ENCODE results near the gene PRSS21. TPM values are rescaled to one million over a fixed set of nuclear protein-coding genes. Genes with fewer than 3 reads are reported as not detected.

Gene PRSS21
- total RNA-seq, 1 experiment from 2014 or later = 0.42 TPM

DNA sequence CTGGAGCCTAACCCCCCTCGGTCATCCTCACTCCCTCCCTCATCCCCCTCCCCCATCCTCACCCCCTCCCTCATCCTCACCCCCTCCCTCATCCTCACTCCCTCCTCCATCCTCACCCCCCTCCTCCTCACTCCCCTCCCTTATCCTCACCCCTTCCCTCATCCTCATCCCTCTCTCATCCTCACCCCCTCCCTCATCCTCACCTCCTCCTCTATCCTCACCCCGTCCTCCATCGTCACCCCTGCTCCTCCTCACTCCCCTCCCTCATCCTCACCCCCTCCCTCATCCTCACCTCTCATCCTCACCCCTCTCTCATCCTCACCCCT is 30.2 kb upstream of the PRSS21 start:
- H3K4me3 ChIP-seq (ENCODE audit: insufficient read depth, low read depth, low read length) = no peak overlapping the region
- no peaks in the 10 kb centered on the region for H3K36me3 ChIP-seq (replicated peaks; ENCODE audit: control insufficient read depth, insufficient read depth, low read length)
- H3K27me3 ChIP-seq (ENCODE audit: control insufficient read depth, insufficient read depth, low read length) = no peaks in the 10 kb centered on the region; the same call in 1 of the 2 replicates
- DNase-seq = no peak

DNA sequence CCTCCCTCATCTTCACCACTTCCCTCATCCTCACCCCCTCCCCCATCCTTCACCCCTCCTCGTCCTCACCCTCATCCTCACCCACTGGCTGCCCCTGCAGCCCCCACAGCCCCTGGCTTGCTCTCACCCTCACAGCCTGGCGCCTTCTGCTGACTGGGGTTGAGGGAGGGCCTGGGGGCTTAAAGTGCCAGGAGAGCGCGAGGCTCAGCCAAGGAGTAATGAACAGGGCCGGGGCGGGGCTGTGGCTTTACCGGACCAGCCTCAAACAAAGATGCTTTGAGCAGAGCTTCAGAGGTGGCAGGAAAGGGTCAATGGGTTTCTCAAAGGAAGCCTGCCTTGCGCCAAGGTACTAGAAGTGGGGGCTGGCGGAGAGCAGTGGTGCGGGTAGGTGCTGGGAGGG is 29.6 kb upstream of the PRSS21 start, which contains the start of gene PRSS33:
TSS of gene PRSS33 (minus strand) at position 155 of the 400 bp plus-strand sequence. CDS start 1,013 bp downstream, outside the sequence.
- H3K36me3 ChIP-seq (replicated peaks; ENCODE audit: control insufficient read depth, insufficient read depth, low read length) = no peaks in the 10 kb centered on the region
- no peak within 1 kb of the TSS for H3K4me3 ChIP-seq (ENCODE audit: insufficient read depth, low read depth, low read length)
- peak; percentile 57 for DNase-seq
- H3K27me3 ChIP-seq (ENCODE audit: control insufficient read depth, insufficient read depth, low read length) = no peaks in the 10 kb centered on the region; the same call in 1 of the 2 replicates

DNA sequence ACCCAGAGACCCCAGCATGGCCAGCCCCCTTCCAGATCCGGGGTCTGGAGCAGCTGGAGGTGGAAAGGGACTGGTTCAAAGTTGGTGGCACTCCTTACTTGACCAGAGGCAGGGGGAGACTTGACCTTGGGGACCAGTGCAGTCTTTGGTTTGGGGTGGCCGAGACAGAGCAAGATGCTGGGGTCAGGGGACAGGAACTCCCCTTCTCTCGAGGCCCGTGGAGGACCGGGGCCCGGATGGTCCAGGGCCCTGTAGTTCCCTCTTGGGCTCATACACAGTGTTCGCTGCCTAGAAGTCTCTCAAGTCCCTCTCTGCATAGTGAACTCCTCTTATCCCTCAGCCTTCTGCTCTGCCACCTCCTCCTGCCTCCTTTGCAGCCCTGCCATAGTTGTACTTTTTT is 29.1 kb upstream of the PRSS21 start:
- peak; percentile 34 for DNase-seq
- no peaks in the 10 kb centered on the region; the same call in 1 of the 2 replicates for H3K27me3 ChIP-seq (ENCODE audit: control insufficient read depth, insufficient read depth, low read length)
- H3K4me3 ChIP-seq (ENCODE audit: insufficient read depth, low read depth, low read length) = no peak overlapping the region
- H3K36me3 ChIP-seq (replicated peaks; ENCODE audit: control insufficient read depth, insufficient read depth, low read length) = no peaks in the 10 kb centered on the region

DNA sequence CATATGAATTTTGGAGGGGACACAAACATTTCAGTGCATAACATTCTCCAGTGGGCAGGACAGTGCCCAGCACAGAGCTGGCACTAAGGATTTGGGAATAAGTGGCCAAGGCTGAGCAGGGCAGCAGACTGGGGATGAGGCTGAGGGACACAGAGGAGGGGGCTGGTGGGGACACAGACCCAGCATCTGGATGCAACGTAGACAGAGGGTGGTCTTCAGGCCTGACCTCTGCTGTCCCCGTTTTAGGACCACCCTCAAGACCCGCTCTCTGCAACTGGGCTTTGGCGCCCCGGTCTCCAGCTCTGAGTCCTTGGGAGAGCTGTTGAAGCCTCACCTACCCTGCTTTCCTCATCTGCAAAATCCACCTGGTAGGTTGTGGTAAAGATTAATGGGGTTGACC is 26.4 kb upstream of the PRSS21 start:
- H3K36me3 ChIP-seq (replicated peaks; ENCODE audit: control insufficient read depth, insufficient read depth, low read length) = no peaks in the 10 kb centered on the region
- no peaks in the 10 kb centered on the region; the same call in 1 of the 2 replicates for H3K27me3 ChIP-seq (ENCODE audit: control insufficient read depth, insufficient read depth, low read length)
- no peak for DNase-seq
- H3K4me3 ChIP-seq (ENCODE audit: insufficient read depth, low read depth, low read length) = no peak overlapping the region

DNA sequence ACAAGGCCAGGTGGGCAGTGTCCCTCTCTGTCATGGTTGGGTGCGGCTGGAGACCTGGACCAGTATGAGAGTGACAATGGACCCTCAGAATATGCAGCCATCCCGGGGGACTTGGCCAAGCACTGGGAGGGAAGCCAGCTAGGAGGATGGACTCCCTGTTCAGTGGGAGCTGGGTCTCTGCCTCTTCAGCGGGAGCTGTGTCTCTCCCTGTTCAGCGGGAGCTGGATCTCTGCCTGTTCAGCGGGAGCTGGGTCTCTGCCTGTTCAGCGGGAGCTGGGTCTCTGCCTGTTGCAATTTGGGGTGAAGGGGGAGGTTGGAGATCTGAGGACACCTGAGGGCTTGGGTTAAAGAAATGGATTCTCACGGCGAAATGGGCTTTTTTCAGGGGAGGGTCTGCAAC is 25.9 kb upstream of the PRSS21 start:
- Histone ChIP-seq H3K36me3 (replicated peaks; ENCODE audit: control insufficient read depth, insufficient read depth, low read length) (no peaks in the 10 kb centered on the region), H3K4me3 (ENCODE audit: insufficient read depth, low read depth, low read length) (no peak overlapping the region), H3K27me3 (ENCODE audit: control insufficient read depth, insufficient read depth, low read length) (no peaks in the 10 kb centered on the region; the same call in 1 of the 2 replicates)
- no peak for DNase-seq

DNA sequence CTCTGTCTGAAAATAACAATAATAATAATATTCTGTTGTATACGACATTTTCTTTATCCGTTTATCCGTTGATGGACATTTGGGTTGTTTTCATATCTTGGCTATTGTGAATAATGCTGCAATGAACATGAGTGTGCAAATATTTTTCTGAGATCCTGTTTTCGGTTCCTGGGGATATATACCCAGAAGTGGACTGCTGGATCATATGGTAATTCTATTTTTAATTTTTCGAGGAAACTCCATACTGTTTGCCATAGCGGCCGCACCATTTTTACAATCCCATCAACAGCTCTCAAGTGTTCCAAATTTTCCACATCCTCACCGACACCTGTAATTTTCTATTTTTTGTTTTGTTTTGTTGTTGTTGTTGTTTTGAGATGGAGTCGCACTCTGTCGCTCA is 24.1 kb upstream of the PRSS21 start:
- H3K36me3 ChIP-seq (replicated peaks; ENCODE audit: control insufficient read depth, insufficient read depth, low read length) = no peaks in the 10 kb centered on the region
- no peaks in the 10 kb centered on the region for H3K27me3 ChIP-seq (ENCODE audit: control insufficient read depth, insufficient read depth, low read length)
- no peak for DNase-seq
- H3K4me3 ChIP-seq (ENCODE audit: insufficient read depth, low read depth, low read length) = no peak overlapping the region

DNA sequence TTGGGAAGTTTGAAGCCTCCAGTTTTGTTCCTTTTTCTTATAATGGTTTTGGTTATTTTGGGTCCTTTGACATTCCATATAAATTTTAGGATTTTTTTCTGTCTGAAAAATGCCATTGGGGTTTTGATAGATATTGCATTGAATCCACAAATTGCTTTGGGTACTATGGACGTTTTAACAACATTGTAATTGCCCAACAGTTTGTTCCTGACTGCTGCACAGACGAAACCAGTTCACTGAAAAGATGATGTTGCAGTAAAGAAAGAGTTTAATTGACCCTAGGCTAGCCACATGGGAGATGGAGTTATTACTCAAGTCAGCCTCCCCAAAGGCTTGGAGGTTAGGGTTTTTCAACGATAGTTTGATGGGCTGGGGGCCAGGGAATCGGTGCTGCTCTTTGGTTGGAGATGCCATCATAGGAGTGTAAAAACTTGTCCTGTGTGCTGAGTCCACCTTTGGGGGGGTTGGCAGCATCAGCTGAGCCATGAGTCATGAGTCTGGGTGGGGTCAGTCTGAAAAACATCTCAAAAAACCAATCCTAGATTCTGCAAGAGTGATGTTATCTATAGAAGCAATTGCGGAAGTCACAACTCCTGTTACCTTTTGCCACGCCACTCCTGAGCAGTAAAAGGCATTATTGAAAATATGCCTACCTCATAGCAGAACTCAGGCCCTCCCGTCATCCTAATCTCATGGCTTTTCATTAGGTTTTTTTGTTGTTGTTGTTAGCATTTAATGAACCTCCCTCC is 21.5 kb upstream of the PRSS21 start:
- no peaks in the 10 kb centered on the region for H3K36me3 ChIP-seq (replicated peaks; ENCODE audit: control insufficient read depth, insufficient read depth, low read length)
- no peaks in the 10 kb centered on the region for H3K27me3 ChIP-seq (ENCODE audit: control insufficient read depth, insufficient read depth, low read length)
- no peak overlapping the region for H3K4me3 ChIP-seq (ENCODE audit: insufficient read depth, low read depth, low read length)
- DNase-seq = no peak

DNA sequence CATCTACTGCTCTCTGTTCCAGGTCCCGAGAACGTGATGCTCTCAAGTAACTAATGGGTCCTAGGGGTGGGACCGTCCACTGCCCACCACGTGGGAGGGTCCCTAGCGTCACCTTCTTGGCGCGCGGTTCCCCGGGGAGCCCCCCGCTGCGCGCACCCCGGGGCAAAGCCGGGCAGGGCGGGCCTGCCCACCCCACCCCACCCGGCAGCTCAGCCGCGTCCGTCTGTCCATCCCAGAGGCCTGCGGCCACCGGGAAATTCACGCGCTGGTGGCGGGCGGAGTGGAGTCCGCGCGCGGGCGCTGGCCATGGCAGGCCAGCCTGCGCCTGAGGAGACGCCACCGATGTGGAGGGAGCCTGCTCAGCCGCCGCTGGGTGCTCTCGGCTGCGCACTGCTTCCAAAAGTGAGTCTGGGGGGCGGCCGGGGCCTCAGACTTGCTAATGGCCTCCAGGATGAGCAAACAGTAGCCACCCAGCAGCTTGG is 18.3 kb upstream of the PRSS21 start:
- no peak for DNase-seq
- Histone ChIP-seq H3K36me3 (replicated peaks; ENCODE audit: control insufficient read depth, insufficient read depth, low read length) (no peaks in the 10 kb centered on the region), H3K4me3 (ENCODE audit: insufficient read depth, low read depth, low read length) (no peak overlapping the region), H3K27me3 (ENCODE audit: control insufficient read depth, insufficient read depth, low read length) (no peaks in the 10 kb centered on the region)

DNA sequence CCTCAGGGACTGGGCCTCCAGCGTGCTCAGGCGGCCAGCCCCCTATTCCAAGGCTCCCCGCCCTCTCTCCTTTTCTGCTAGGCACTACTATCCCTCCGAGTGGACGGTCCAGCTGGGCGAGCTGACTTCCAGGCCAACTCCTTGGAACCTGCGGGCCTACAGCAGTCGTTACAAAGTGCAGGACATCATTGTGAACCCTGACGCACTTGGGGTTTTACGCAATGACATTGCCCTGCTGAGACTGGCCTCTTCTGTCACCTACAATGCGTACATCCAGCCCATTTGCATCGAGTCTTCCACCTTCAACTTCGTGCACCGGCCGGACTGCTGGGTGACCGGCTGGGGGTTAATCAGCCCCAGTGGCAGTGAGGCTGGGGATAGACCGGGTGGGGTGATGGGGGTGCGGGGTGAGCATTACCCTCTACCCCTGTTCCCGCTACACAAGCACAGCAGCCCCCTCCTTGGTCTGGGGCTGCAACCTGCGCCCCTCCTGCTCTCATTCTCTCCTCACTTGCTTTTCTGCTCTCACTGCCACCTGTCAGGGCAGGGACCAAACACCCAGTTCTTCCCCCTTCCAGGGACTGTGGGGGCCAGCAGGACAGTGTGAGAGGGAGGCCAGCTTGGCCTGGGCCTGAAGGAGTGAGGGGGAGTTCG is 17.7 kb upstream of the PRSS21 start:
- DNase-seq = peak; percentile 34
- H3K36me3 ChIP-seq (replicated peaks; ENCODE audit: control insufficient read depth, insufficient read depth, low read length) = no peaks in the 10 kb centered on the region

DNA sequence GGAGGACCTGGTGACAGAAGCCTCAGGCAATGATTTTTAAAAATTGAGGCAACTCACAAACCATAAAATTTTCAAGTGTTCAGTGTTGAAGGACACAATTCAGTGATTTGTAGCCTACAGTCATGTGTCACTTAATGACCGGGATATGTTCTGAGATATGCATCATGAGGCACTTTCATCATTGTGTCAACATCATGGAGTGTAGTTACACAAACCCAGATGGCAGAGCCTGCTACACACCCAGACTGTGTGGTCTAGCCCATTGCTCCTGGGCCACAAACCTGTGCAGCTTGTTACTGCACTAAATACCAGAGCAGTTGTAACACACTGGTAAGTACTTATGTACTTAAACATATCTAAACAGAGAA is 17.2 kb upstream of the PRSS21 start:
- Histone ChIP-seq H3K27me3 (ENCODE audit: control insufficient read depth, insufficient read depth, low read length) (no peaks in the 10 kb centered on the region), H3K36me3 (replicated peaks; ENCODE audit: control insufficient read depth, insufficient read depth, low read length) (no peaks in the 10 kb centered on the region), H3K4me3 (ENCODE audit: insufficient read depth, low read depth, low read length) (no peak overlapping the region)
- no peak for DNase-seq

More for the DNA sequence above, 17.7 kb upstream of the PRSS21 start:
- H3K4me3 ChIP-seq (ENCODE audit: insufficient read depth, low read depth, low read length) = no peak overlapping the region
- H3K27me3 ChIP-seq (ENCODE audit: control insufficient read depth, insufficient read depth, low read length) = no peaks in the 10 kb centered on the region

DNA sequence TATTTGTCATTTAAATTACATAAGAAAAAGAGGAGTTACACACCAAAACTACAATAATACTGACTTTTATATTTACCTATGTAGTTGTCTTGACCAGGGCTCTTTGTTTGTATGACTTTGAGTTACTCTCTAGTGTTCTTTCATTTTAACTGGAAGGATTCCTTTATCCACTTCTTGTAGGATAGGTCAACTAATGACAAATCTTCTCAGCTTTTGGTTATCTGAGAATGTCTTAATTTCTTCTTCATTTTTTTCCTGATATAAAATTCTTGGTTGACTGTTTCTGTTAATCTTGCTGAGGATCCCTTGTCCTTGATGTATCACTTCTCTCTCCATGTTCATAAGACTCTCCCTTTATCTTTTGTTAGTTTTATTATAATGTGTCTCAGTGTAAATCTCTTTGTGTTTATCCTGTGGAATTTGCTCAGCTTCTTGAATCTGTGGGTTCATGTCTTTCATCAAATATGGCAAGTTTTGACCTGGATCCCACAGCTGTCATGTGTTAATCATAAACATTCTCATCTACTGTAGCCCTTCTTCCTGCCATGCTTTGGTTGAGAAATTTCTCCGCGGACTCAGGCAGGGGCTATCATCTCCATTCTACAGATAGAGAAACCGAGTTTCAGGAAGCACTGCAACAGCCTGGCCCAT is 13.4 kb upstream of the PRSS21 start:
- Histone ChIP-seq H3K36me3 (replicated peaks; ENCODE audit: control insufficient read depth, insufficient read depth, low read length) (no peaks in the 10 kb centered on the region), H3K27me3 (ENCODE audit: control insufficient read depth, insufficient read depth, low read length) (no peaks in the 10 kb centered on the region), H3K4me3 (ENCODE audit: insufficient read depth, low read depth, low read length) (no peak overlapping the region)
- no peak for DNase-seq

DNA sequence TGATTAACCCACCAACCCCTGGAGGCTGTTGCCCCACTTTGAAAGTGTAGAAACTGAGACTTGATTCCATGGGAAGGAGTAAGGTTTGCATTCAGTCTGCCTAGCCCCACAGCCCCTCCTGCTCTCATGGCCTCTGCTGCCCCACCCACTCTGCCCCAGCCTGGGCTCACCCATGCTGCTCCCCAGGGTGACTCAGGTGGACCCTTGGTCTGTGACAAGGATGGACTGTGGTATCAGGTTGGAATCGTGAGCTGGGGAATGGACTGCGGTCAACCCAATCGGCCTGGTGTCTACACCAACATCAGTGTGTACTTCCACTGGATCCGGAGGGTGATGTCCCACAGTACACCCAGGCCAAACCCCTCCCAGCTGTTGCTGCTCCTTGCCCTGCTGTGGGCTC is 12.3 kb upstream of the PRSS21 start:
- Histone ChIP-seq H3K27me3 (ENCODE audit: control insufficient read depth, insufficient read depth, low read length) (no peaks in the 10 kb centered on the region), H3K36me3 (replicated peaks; ENCODE audit: control insufficient read depth, insufficient read depth, low read length) (no peaks in the 10 kb centered on the region), H3K4me3 (ENCODE audit: insufficient read depth, low read depth, low read length) (no peak overlapping the region)
- no peak for DNase-seq

DNA sequence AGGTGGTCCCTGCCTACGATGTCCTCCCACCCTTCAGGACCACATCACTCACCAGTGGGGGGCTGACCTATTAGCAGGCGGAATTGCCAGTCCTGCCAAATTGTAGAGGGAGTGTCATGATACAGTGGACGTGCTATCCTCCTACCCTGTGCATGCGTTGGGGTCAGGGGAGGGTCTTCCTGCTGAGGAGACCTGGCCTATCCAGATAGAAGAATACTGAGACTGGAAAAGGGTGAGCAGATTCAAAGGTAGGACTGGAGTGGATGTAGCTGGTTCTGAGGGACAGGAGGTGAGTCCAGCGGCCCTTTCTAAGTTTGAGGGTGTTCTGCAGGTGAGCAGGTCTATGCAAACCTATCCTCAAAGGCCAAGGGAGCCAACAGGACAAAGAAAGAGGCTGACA is 10.8 kb upstream of the PRSS21 start:
- Histone ChIP-seq H3K27me3 (ENCODE audit: control insufficient read depth, insufficient read depth, low read length) (no peaks in the 10 kb centered on the region), H3K36me3 (replicated peaks; ENCODE audit: control insufficient read depth, insufficient read depth, low read length) (no peaks in the 10 kb centered on the region), H3K4me3 (ENCODE audit: insufficient read depth, low read depth, low read length) (no peak overlapping the region)
- DNase-seq = no peak

DNA sequence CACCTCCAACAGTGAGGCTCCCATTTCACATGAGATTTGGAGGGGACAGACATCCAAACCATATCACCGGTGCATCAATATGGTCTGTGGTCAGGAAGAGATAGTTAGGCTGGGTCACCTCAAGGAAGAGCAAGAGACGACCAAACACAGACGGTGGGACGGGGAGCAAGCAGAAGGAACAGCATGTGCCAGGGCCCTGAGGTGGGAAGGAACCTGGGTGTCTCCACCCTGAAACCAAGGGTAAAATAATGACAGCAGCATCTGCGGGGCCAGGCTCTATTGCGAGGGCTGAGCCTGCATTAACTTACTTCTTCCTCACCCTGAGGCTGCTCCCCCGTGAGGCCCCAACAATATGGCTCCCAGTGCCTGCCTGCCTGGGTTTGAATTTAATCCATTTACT is 8.9 kb upstream of the PRSS21 start:
- H3K27me3 ChIP-seq (ENCODE audit: control insufficient read depth, insufficient read depth, low read length) = no peaks in the 10 kb centered on the region; the same call in 1 of the 2 replicates
- no peak for DNase-seq
- no peaks in the 10 kb centered on the region for H3K36me3 ChIP-seq (replicated peaks; ENCODE audit: control insufficient read depth, insufficient read depth, low read length)
- no peak overlapping the region for H3K4me3 ChIP-seq (ENCODE audit: insufficient read depth, low read depth, low read length)
